Body of pancreas (tissue), 4 donors: ENCODE results near the gene NMT1. TPM values are rescaled to one million over a fixed set of nuclear protein-coding genes. Genes with fewer than 3 reads are reported as not detected.

Experiments
- ATAC-seq: fragments of 150-250 bp; one replicate; pipeline ENCODE4 v1.9.1; 2016
- DNase-seq, 4 donors: peaks; one replicate each; pipeline ENCODE4 v3.0.0-alpha.2; 2019
- H3K27ac ChIP-seq, 4 donors: fragments of 200-600 bp; sonication (generic); 1 replicate in 3 of 4; 2 replicates in 1 of 4; pipeline versions ENCODE4 v1.5.1 to v1.6.1; 2016 to 2019; ENCODE audit warnings: mild to moderate bottlenecking in 1 of 4, mixed read lengths in 1 of 4, moderate library complexity in 1 of 4
- H3K27me3 ChIP-seq, 2 donors: fragments of 200-600 bp; sonication (generic); one replicate each; pipeline ENCODE4 v1.6.0; 2016; ENCODE audit warnings: mild to moderate bottlenecking in 1 of 2
- H3K36me3 ChIP-seq, 2 donors: fragments of 200-600 bp; sonication (generic); replicated peaks in 1 of 2; 2 replicates each; pipeline ENCODE4 v1.5.1; 2016; ENCODE audit warnings: low read depth in 2 of 2; ENCODE audit not compliant: insufficient read depth in 1 of 2
- H3K4me1 ChIP-seq: fragments of 200-600 bp; sonication (generic); one replicate; pipeline ENCODE4 v1.6.0; 2016
- H3K4me3 ChIP-seq, 2 donors: fragments of 200-600 bp; sonication (generic); 1 replicate in 1 of 2; 2 replicates in 1 of 2; pipeline ENCODE4 v1.5.1; 2016 to 2019
- H3K9me3 ChIP-seq, 3 donors: fragments of 200-600 bp; sonication (generic); 1 replicate in 2 of 3; 2 replicates in 1 of 3; pipeline ENCODE4 v1.5.1; 2016
- CTCF ChIP-seq, 7 experiments: fragments of 450-650 bp in 4 of 7; fragments of 200-600 bp in 3 of 7; sonication (generic) in 3 of 7; IDR thresholded peaks; one replicate each; pipeline ENCODE4 v1.5.1; 2016 to 2019; ENCODE audit warnings: antibody characterized with exemption in 7 of 7
- POLR2A ChIP-seq, 3 donors: fragments of 450-650 bp; IDR thresholded peaks; one replicate each; pipeline ENCODE4 v1.6.1; 2016; ENCODE audit warnings: antibody characterized with exemption in 3 of 3, mild to moderate bottlenecking in 2 of 3
- WGBS, 2 donors: methylation state at CpG; one replicate each; pipeline ENCODE4 v1.1.5; 2017; 5-methylcytosine and 5-hydroxymethylcytosine counted together
- intact Hi-C: fragments of 100-400 bp; cut with DNase I; formaldehyde crosslinking; loops from one replicate; pipeline ENCODE4 v1.15.1; 2023
- total RNA-seq, 2 donors: library from RNA; depleted of rRNA; stranded (reverse); fragments of >200 nt; gene quantifications; one replicate each; pipeline ENCODE4 v1.1.0, GENCODE V29; 2016

NMT1 gene
- total RNA-seq, 2 donors from 2014 or later = 26.5 to 33.9 TPM

- H3K27me3 ChIP-seq = no peaks in the 10 kb centered on the region
- 85 to 87% methylated on average over 6 to 9 of the region's 9 CpGs for WGBS, 2 donors
These were observed 42.2 kb downstream of the NMT1 start for GRCh38 chr17:45103269-45103795.

GRCh38 chr17:45104029-45104428 lies 42.9 kb downstream of the NMT1 start:
- TF ChIP-seq POLR2A (IDR thresholded peaks at IDR 0.05) = no peak
- TF ChIP-seq CTCF (IDR thresholded peaks at IDR 0.05) = no peak
- no peak overlapping the region for H3K27ac ChIP-seq
- peaks cover 15 to 61% of the 10 kb centered on the region in 2 donors for H3K36me3 ChIP-seq
- intact Hi-C loops = loop anchor here (10.0 kb wide), 1 partner anchor 329 kb away; no protein-coding TSS in a partner anchor
- ATAC-seq = no peak
- WGBS, 2 donors = 87 to 90% methylated on average over 5 to 8 of the region's 8 CpGs
- H3K27me3 ChIP-seq = no peaks in the 10 kb centered on the region
- no peak overlapping the region for H3K4me3 ChIP-seq
- no peaks in the 10 kb centered on the region for H3K4me1 ChIP-seq
- no peaks in the 10 kb centered on the region for H3K9me3 ChIP-seq
- no peak for DNase-seq

More at GRCh38 chr17:45103269-45103795, 42.2 kb downstream of the NMT1 start:
- Histone ChIP-seq H3K4me3 (no peak overlapping the region), H3K9me3 (no peaks in the 10 kb centered on the region), H3K36me3 (peaks cover 15 to 64% of the 10 kb centered on the region in 2 donors), H3K27ac (no peak overlapping the region), H3K4me1 (no peaks in the 10 kb centered on the region)
- no peak for TF ChIP-seq CTCF (IDR thresholded peaks at IDR 0.05)
- no peak for TF ChIP-seq POLR2A (IDR thresholded peaks at IDR 0.05)
- no peak for DNase-seq
- no peak for ATAC-seq
- intact Hi-C loops = loop anchor here (10.0 kb wide), 1 partner anchor 329 kb away; no protein-coding TSS in a partner anchor

- intact Hi-C loops = loop anchor here (10.0 kb wide), 1 partner anchor 330 kb away; no protein-coding TSS in a partner anchor
- H3K4me1 ChIP-seq = no peaks in the 10 kb centered on the region
- WGBS, 2 donors = 85 to 92% methylated on average over 6 of the region's 6 CpGs
- no peak for TF ChIP-seq CTCF (IDR thresholded peaks at IDR 0.05)
- TF ChIP-seq POLR2A (IDR thresholded peaks at IDR 0.05) = no peak
- no peak for ATAC-seq
- H3K4me3 ChIP-seq = no peak overlapping the region
- peaks cover 15 to 61% of the 10 kb centered on the region in 2 donors for H3K36me3 ChIP-seq
- H3K27ac ChIP-seq = no peak overlapping the region
- H3K9me3 ChIP-seq = no peaks in the 10 kb centered on the region
- no peak for DNase-seq
- no peaks in the 10 kb centered on the region for H3K27me3 ChIP-seq
These were observed 43.4 kb downstream of the NMT1 start for GRCh38 chr17:45104497-45104896.

- no peak for TF ChIP-seq POLR2A (IDR thresholded peaks at IDR 0.05)
- ATAC-seq (no peak), DNase-seq (no peak)
- Histone ChIP-seq H3K4me3 (no peak overlapping the region), H3K36me3 (peaks cover 15 to 61% of the 10 kb centered on the region in 2 donors), H3K9me3 (no peaks in the 10 kb centered on the region), H3K4me1 (no peaks in the 10 kb centered on the region), H3K27me3 (no peaks in the 10 kb centered on the region), H3K27ac (no peak overlapping the region)
- 86 to 87% methylated on average over 5 to 17 of the region's 17 CpGs for WGBS, 2 donors
- intact Hi-C loops = loop anchor here (10.0 kb wide), 1 partner anchor 330 kb away; no protein-coding TSS in a partner anchor
These were observed 43.9 kb downstream of the NMT1 start for GRCh38 chr17:45104907-45105624.

GRCh38 chr17:45106096-45106495 lies 45.0 kb downstream of the NMT1 start:
- no peak for TF ChIP-seq POLR2A (IDR thresholded peaks at IDR 0.05)
- no peak for TF ChIP-seq CTCF (IDR thresholded peaks at IDR 0.05)
- Histone ChIP-seq H3K27me3 (no peaks in the 10 kb centered on the region), H3K4me1 (no peaks in the 10 kb centered on the region), H3K36me3 (peaks cover 15 to 61% of the 10 kb centered on the region in 2 donors), H3K27ac (no peak overlapping the region), H3K4me3 (no peak overlapping the region), H3K9me3 (no peaks in the 10 kb centered on the region)
- ATAC-seq (no peak), DNase-seq (no peak)
- intact Hi-C loops = loop anchor here (10.0 kb wide), 1 partner anchor 331 kb away; no protein-coding TSS in a partner anchor
- WGBS, 2 donors = 75 to 86% methylated on average over 5 of the region's 5 CpGs
